GM12878 (cell line): ENCODE measurements around the gene HSD17B14. TPM values are rescaled to one million over a fixed set of nuclear protein-coding genes. Genes with fewer than 3 reads are reported as not detected.

Experiments
- ATAC-seq: fragments of 200-7000 bp; cut with Tn5 transposase; 3 replicates; pipeline ENCODE4 v1.9.1; 2020; ENCODE audit warnings: mild to moderate bottlenecking, moderate library complexity
- BruUV-seq: library from RNA; stranded (reverse); fragments of 400-500 nt; replicated peaks from 2 replicates; lab custom pipeline; 2021; lab: Mats Ljungman, UMichigan
- CTCF ChIA-PET: fragments of 300-600 bp; sonication (Branson Sonifier 250); formaldehyde crosslinking; extraction: SDS; loops from one replicate; lab custom pipeline; 2021; ENCODE audit warnings: inconsistent platforms; lab: Yijun Ruan, JAX
- POLR2A ChIA-PET: fragments of 350-600 bp; formaldehyde crosslinking; extraction: SDS; loops from one replicate; lab custom pipeline; 2021; ENCODE audit warnings: inconsistent platforms; lab: Charles Lee
- RAD21 ChIA-PET: fragments of 300-600 bp; sonication (Branson Sonifier 250); formaldehyde crosslinking; loops from one replicate; lab custom pipeline; 2023; ENCODE audit warnings: antibody characterized with exemption; ENCODE audit not compliant: unreplicated experiment; lab: Charles Lee
- SMC1A ChIA-PET: fragments of 300-600 bp; sonication (Branson Sonifier 250); formaldehyde crosslinking; loops from one replicate; lab custom pipeline; 2023; ENCODE audit not compliant: unreplicated experiment, uncharacterized antibody; lab: Charles Lee
- DNase-seq: peaks from one replicate; pipeline ENCODE4 v3.0.0-alpha.2; 2011; ENCODE audit warnings: low read depth, low spot score
- FAIRE-seq: peaks from 3 replicates; lab custom pipeline; 2011; peaks lifted over from hg19 to GRCh38; lab: Jason Lieb, UNC
- H2AFZ ChIP-seq: 2 replicates; pipeline ENCODE4 v1.6.0; 2011; ENCODE audit warnings: low read depth, low read length, control low read depth; ENCODE audit not compliant: control insufficient read depth
- H3K27ac ChIP-seq: 2 replicates; pipeline ENCODE4 v1.5.1; 2011; ENCODE audit warnings: control low read depth; ENCODE audit not compliant: control insufficient read depth, insufficient read depth
- H3K27me3 ChIP-seq, 2 experiments: replicated peaks in 1 of 2; 2 replicates each; pipeline versions ENCODE4 v1.6.0 to v1.6.1; 2011; ENCODE audit warnings: low read length in 1 of 2; ENCODE audit not compliant: control insufficient read depth in 2 of 2, insufficient read depth in 2 of 2
- H3K36me3 ChIP-seq, 2 experiments: 2 replicates each; pipeline ENCODE4 v1.5.1; 2011; ENCODE audit warnings: low read length in 1 of 2; ENCODE audit not compliant: control insufficient read depth in 2 of 2, insufficient read depth in 2 of 2
- H3K4me1 ChIP-seq: 2 replicates; pipeline ENCODE4 v1.6.1; 2011; ENCODE audit warnings: mild to moderate bottlenecking, low read length, moderate library complexity, mixed read lengths; ENCODE audit not compliant: control insufficient read depth, insufficient read depth
- H3K4me2 ChIP-seq: 2 replicates; pipeline ENCODE4 v1.6.0; 2011; ENCODE audit warnings: control low read depth; ENCODE audit not compliant: control insufficient read depth, insufficient read depth
- H3K4me3 ChIP-seq: fragments of 200-600 bp; sonication (generic); 2 replicates; pipeline ENCODE4 v1.5.1; 2016
- H3K79me2 ChIP-seq: 2 replicates; pipeline ENCODE4 v1.6.0; 2011; ENCODE audit warnings: low read length; ENCODE audit not compliant: control insufficient read depth, insufficient read depth
- H3K9ac ChIP-seq: 2 replicates; pipeline ENCODE4 v1.8.0; 2011; ENCODE audit warnings: low read length, control low read depth, mixed read lengths; ENCODE audit not compliant: control insufficient read depth, insufficient read depth
- H3K9me3 ChIP-seq: replicated peaks from 3 replicates; pipeline ENCODE4 v1.5.1; 2011; ENCODE audit warnings: mild to moderate bottlenecking, low read length; ENCODE audit not compliant: control insufficient read depth, insufficient read depth
- H4K20me1 ChIP-seq: 2 replicates; pipeline ENCODE4 v1.6.0; 2011; ENCODE audit not compliant: control insufficient read depth, insufficient read depth
- BRCA1 ChIP-seq: IDR thresholded peaks from 2 replicates; pipeline ENCODE4 v1.6.1; 2011; ENCODE audit warnings: low read depth, low read length, improper control_type of control experiment
- MLLT1 ChIP-seq: fragments of 450-650 bp; IDR thresholded peaks from 2 replicates; pipeline ENCODE4 v1.6.1; 2016; ENCODE audit warnings: mild to moderate bottlenecking
- NBN ChIP-seq: fragments of 450-650 bp; IDR thresholded peaks from 2 replicates; pipeline ENCODE4 v1.6.1; 2016
- NR2C1 ChIP-seq: fragments of 450-650 bp; IDR thresholded peaks from 2 replicates; pipeline ENCODE4 v1.6.1; 2017; ENCODE audit warnings: antibody characterized with exemption, mild to moderate bottlenecking, moderate library complexity
- NR2C2 ChIP-seq: IDR thresholded peaks from 2 replicates; pipeline ENCODE4 v1.6.1; 2011; ENCODE audit warnings: borderline replicate concordance, low read depth; ENCODE audit not compliant: control insufficient read depth, insufficient read length
- RBBP5 ChIP-seq: fragments of 200-600 bp; sonication (generic); conservative IDR thresholded peaks from 2 replicates; pipeline ENCODE4 v1.6.1; 2016
- SMARCA5 ChIP-seq: fragments of 450-650 bp; IDR thresholded peaks from 2 replicates; pipeline ENCODE4 v1.6.1; 2017; ENCODE audit warnings: mild to moderate bottlenecking
- SRF ChIP-seq, 2 experiments: IDR thresholded peaks; 2 replicates each; pipeline ENCODE4 v1.6.1; 2011; ENCODE audit warnings: low read depth in 2 of 2, low read length in 2 of 2, mild to moderate bottlenecking in 1 of 2, moderate library complexity in 1 of 2
- WRNIP1 ChIP-seq: IDR thresholded peaks from 2 replicates; pipeline ENCODE4 v1.6.1; 2011; ENCODE audit warnings: low read depth, low read length, improper control_type of control experiment, borderline replicate concordance
- ZNF24 ChIP-seq: fragments of 450-650 bp; IDR thresholded peaks from 2 replicates; pipeline ENCODE4 v1.6.1; 2017; ENCODE audit warnings: antibody characterized with exemption, mild to moderate bottlenecking
- ZNF274 ChIP-seq: IDR thresholded peaks from one replicate; pipeline ENCODE4 v1.8.0; 2011; ENCODE audit not compliant: insufficient read length, insufficient read depth
- WGBS: methylation state at CpG from one replicate; pipeline ENCODE4 v1.1.6; 2016; ENCODE audit warnings: low lambda C conversion rate; ENCODE audit not compliant: insufficient replicate concordance, insufficient coverage; ENCODE audit errors: missing lambda C conversion rate; 5-methylcytosine and 5-hydroxymethylcytosine counted together
- in situ Hi-C: fragments of 300-500 bp; cut with MboI; formaldehyde crosslinking; loops from 9 replicates; pipeline ENCODE4 v1.14.3; 2018; ENCODE audit warnings: mixed read lengths
- intact Hi-C: fragments of 100-400 bp; cut with micrococcal nuclease; formaldehyde crosslinking; loops from one replicate; pipeline ENCODE4 v1.14.2; 2022; ENCODE audit not compliant: unreplicated experiment
- polyA plus RNA-seq, 11 experiments: library from polyadenylated mRNA; depleted of rRNA in 4 of 11; unstranded in 6 of 11; stranded (reverse) in 5 of 11; fragments of >200 nt; fragmentation: Nextera tagmentation in 4 of 11; fragmentation: Illumina TruSeq in 1 of 11; extraction: Ambion mirVana in 4 of 11; extraction: Trizol in 1 of 11; gene quantifications; 1 replicate in 1 of 11; 2 replicates in 10 of 11; pipeline versions ENCODE4 v1.2.1 to v1.2.3, GENCODE V29; 2011 to 2016; ENCODE audit warnings: inconsistent platforms in 2 of 11, missing spikeins in 2 of 11, low read depth in 1 of 11
- total RNA-seq, 4 experiments: library from RNA; depleted of rRNA in 3 of 4; stranded (reverse); fragments of >200 nt in 3 of 4; fragmentation: Illumina TruSeq in 1 of 4; extraction: Trizol in 1 of 4; gene quantifications; 2 replicates each; pipeline versions ENCODE4 v1.2.1 to v1.2.3, GENCODE V29; 2013 to 2021
- TF ChIP-seq, protein P1 (sequence below): IDR thresholded peaks from 2 replicates; pipeline ENCODE4 v1.6.1; 2012; ENCODE audit warnings: low read depth, low read length, improper control_type of control experiment
- TF ChIP-seq, protein P2 (sequence below): IDR thresholded peaks from 2 replicates; pipeline ENCODE4 v1.6.1; 2012; ENCODE audit warnings: improper control_type of control experiment, low read depth, low read length; ENCODE audit not compliant: insufficient replicate concordance

Gene HSD17B14
- total and polyA plus RNA-seq, 10 of the 15 experiments (the other 5 are each of a cell fraction or from before 2014, with no cell fraction given), result 0.21 to 4.1 (median 0.61) TPM

DNA sequence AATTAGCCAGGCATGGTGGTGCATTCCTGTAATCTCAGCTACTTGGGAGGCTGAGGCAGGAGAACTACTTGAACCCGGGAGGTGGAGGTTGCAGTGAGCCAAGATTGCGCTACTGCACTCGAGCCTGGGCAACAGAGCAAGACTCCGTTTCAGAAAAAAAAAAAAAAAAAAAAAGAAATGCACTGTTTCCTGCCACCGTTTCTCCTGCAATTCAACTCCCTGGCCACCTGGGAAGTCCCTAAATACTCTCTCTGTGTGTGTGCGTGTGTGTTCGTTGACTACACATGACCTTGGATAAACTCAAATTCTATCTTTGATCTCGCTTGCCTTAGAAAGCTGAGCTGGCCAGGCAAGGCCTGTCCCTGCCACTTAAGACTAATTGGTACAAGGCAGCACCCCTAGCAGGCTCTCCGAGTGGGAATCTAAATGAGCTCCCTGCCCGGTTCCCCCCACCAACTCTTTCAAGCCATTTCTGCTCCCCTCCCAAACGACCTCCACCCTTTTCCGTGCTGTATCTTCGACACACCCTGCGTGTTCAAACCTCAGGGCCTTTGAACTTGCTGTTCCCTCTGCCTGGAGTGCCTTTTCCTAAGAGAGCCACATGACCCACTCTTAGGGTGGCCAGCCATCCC, 20.3 kb downstream of the HSD17B14 start:
- SMC1A ChIA-PET, result interaction anchor here (0.9 to 1.8 kb wide), 3 partner anchors 21 to 155 kb away, joined by 3 to 5 read pairs (median 4); no protein-coding TSS in a partner anchor
- no TSS peak for BruUV-seq
- H3K9me3 ChIP-seq, result no peaks in the 10 kb centered on the region
- in situ Hi-C loops, result no loop called here
- peak; percentile 51 for ATAC-seq
- no peak overlapping the region for H3K4me3 ChIP-seq
- H3K36me3 ChIP-seq, result no peaks in the 10 kb centered on the region
- no peaks in the 10 kb centered on the region for H3K27me3 ChIP-seq
- H4K20me1 ChIP-seq, result no peaks in the 10 kb centered on the region
- RAD21 ChIA-PET, result interaction anchor here (0.7 to 1.1 kb wide), 2 partner anchors 20 to 21 kb away, joined by 3 to 5 read pairs; no protein-coding TSS in a partner anchor
- peaks cover 12% of the 10 kb centered on the region; the same call in 1 of the 2 replicates for H3K4me1 ChIP-seq
- FAIRE-seq, result no peak
- H2AFZ ChIP-seq, result peak overlapping the region; percentile 40
- H3K27ac ChIP-seq, result peak overlapping the region; percentile 59
- CTCF ChIA-PET, result interaction anchor here (0.7 to 2.3 kb wide), 10 partner anchors 9 to 155 kb away, joined by 3 to 12 read pairs (median 6); partner anchors contain the start of gene HSD17B14
- H3K4me2 ChIP-seq, result no peak overlapping the region
- DNase-seq, result no peak
- H3K9ac ChIP-seq, result peak overlapping the region; percentile 18; the same call in 1 of the 2 replicates
- WGBS, result 23% methylated on average over 14 of the region's 14 CpGs
- no peaks in the 10 kb centered on the region for H3K79me2 ChIP-seq
- POLR2A ChIA-PET, result interaction anchor here (0.6 to 1.4 kb wide), 7 partner anchors 10 to 637 kb away, joined by 3 to 4 read pairs (median 4); no protein-coding TSS in a partner anchor
- intact Hi-C loops, result loop anchor here (2.0 kb wide), 1 partner anchor 19 kb away; no protein-coding TSS in a partner anchor
- TF ChIP-seq NR2C1, result no peak
- TF ChIP-seq ZNF274, result no peak
- TF ChIP-seq BRCA1, result no peak
- no peak for TF ChIP-seq SRF (IDR thresholded peaks at IDR 0.05; ENCODE audit: low read depth in 2 of 2, low read length in 2 of 2)
- no peak for TF ChIP-seq ZNF24
- no peak for TF ChIP-seq WRNIP1
- TF ChIP-seq SMARCA5, result peak; percentile 68; the same call in 1 of the 2 replicates
- TF ChIP-seq, protein P1, sequence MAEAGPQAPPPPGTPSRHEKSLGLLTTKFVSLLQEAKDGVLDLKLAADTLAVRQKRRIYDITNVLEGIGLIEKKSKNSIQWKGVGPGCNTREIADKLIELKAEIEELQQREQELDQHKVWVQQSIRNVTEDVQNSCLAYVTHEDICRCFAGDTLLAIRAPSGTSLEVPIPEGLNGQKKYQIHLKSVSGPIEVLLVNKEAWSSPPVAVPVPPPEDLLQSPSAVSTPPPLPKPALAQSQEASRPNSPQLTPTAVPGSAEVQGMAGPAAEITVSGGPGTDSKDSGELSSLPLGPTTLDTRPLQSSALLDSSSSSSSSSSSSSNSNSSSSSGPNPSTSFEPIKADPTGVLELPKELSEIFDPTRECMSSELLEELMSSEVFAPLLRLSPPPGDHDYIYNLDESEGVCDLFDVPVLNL, result no peak
- no peak for TF ChIP-seq NR2C2
- TF ChIP-seq RBBP5, result no peak
- TF ChIP-seq, protein P2, sequence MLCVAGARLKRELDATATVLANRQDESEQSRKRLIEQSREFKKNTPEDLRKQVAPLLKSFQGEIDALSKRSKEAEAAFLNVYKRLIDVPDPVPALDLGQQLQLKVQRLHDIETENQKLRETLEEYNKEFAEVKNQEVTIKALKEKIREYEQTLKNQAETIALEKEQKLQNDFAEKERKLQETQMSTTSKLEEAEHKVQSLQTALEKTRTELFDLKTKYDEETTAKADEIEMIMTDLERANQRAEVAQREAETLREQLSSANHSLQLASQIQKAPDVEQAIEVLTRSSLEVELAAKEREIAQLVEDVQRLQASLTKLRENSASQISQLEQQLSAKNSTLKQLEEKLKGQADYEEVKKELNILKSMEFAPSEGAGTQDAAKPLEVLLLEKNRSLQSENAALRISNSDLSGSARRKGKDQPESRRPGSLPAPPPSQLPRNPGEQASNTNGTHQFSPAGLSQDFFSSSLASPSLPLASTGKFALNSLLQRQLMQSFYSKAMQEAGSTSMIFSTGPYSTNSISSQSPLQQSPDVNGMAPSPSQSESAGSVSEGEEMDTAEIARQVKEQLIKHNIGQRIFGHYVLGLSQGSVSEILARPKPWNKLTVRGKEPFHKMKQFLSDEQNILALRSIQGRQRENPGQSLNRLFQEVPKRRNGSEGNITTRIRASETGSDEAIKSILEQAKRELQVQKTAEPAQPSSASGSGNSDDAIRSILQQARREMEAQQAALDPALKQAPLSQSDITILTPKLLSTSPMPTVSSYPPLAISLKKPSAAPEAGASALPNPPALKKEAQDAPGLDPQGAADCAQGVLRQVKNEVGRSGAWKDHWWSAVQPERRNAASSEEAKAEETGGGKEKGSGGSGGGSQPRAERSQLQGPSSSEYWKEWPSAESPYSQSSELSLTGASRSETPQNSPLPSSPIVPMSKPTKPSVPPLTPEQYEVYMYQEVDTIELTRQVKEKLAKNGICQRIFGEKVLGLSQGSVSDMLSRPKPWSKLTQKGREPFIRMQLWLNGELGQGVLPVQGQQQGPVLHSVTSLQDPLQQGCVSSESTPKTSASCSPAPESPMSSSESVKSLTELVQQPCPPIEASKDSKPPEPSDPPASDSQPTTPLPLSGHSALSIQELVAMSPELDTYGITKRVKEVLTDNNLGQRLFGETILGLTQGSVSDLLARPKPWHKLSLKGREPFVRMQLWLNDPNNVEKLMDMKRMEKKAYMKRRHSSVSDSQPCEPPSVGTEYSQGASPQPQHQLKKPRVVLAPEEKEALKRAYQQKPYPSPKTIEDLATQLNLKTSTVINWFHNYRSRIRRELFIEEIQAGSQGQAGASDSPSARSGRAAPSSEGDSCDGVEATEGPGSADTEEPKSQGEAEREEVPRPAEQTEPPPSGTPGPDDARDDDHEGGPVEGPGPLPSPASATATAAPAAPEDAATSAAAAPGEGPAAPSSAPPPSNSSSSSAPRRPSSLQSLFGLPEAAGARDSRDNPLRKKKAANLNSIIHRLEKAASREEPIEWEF, result no peak
- peak; percentile 73; the same call in 1 of the 2 replicates for TF ChIP-seq MLLT1
- peak; percentile 81 for TF ChIP-seq NBN
